ENCODE results near the gene LBHD2.

GRCh38 chr14:103059556-103059955, 24.5 kb upstream of the LBHD2 start:
- no peak for TF ChIP-seq CTCF (IDR thresholded peaks at IDR 0.05)
- TF ChIP-seq EZH2 (IDR thresholded peaks at IDR 0.05) = no peak
- no peak for TF ChIP-seq EZH2phosphoT487 (IDR thresholded peaks at IDR 0.05)

All from neural progenitor cell (in vitro differentiated cells).